Measurements from ENCODE around the gene SLC1A2. TPM values are rescaled to one million over a fixed set of nuclear protein-coding genes. Genes with fewer than 3 reads are reported as not detected.

SLC1A2 gene
- total RNA-seq, 4 donors from 2014 or later, result 0.65 to 1.3 (median 0.68) TPM; not detected in 1

DNA sequence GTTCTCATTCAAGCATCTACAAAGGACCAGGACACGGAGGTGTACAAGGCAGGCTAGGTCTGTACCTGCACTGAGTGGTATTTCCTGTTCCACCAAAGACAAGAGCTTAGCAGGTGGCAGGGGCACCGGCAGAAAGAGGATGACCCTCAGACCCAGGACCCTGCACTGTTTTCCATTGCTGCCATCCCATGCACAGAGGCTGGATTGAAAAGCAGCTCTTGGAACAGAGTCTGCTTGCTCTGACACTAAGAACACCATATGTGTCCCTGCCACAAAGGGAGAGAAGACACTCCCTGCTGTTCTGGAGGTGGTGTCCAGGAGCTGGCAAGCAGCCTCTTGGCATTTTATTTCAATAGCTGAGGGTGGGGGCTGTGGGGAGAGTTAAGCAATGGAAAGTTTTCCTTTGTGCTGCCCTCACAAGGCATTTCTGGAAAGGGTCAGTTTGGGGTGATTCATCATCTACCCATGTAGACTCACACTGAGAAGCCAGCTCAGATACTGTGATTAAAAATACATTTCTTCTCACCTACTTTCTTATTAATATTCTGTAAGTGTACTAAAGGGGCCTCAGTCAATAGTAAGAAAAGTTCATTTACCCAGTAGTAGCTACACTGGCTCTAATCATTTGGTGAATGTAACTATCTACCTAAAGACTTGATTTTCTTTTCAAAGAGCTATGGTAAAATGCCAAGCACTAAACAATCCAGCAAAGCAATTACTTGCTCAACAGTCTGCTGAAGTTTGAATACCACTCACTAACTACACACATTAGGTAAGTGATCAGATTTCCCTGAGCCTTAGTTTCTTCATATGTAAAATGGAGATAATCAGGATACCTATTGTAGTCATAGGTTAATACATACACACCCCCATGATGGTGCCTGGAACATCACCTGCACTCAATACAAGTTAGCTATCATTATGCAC, 55.2 kb downstream of the SLC1A2 start:
- TF ChIP-seq, protein P1, sequence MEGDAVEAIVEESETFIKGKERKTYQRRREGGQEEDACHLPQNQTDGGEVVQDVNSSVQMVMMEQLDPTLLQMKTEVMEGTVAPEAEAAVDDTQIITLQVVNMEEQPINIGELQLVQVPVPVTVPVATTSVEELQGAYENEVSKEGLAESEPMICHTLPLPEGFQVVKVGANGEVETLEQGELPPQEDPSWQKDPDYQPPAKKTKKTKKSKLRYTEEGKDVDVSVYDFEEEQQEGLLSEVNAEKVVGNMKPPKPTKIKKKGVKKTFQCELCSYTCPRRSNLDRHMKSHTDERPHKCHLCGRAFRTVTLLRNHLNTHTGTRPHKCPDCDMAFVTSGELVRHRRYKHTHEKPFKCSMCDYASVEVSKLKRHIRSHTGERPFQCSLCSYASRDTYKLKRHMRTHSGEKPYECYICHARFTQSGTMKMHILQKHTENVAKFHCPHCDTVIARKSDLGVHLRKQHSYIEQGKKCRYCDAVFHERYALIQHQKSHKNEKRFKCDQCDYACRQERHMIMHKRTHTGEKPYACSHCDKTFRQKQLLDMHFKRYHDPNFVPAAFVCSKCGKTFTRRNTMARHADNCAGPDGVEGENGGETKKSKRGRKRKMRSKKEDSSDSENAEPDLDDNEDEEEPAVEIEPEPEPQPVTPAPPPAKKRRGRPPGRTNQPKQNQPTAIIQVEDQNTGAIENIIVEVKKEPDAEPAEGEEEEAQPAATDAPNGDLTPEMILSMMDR (IDR thresholded peaks at IDR 0.05; ENCODE audit: low read depth), result no peak

DNA sequence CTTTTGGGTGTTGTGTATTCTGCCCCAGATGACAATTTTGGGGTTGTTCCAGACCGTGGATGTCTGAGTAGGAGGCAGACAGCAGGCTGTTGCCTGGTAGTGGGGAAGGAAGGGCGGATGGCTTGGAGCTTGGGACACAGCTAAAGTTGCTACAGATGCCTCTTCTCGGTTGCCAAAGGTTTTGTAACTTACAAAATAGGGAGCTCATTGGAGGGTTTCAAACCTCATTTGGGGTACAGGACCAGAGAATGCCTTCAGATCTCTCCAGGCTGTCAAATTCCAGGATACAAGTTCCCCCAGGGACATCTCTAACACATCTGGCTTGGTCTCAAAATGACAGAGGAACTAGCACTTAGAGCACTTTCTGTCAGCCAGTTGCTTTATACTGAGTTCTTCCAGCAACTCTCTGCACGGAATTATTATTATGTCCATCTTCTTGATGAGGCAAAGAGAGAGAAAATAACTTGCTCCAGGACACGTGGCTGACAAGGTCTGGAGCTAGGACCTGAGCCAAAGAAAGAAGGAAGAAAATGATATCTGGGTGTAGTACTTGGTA, 56.0 kb downstream of the SLC1A2 start:
- TF ChIP-seq, protein P1 (IDR thresholded peaks at IDR 0.05; ENCODE audit: low read depth), result no peak

DNA sequence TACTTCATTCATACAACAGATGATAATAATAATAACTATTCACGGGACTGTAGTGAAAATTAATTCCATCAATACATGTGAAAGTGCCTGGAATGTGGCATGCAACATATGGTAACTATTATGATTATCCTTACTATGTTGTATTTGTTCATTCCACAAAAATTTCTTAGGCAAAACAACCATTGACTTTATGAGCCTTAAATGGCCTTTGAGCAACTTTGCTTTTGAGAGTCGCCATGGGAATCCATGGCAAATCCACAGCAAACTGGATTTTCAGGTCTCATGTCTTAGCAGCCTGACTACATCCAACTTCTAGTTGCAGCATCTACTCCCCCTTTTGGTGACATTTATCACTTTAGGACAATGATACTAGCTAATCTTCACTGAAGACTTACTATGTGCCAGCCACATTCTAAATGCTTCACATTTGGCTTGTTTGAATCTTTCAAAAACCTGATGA, 56.8 kb downstream of the SLC1A2 start:
- TF ChIP-seq, protein P1 (IDR thresholded peaks at IDR 0.05; ENCODE audit: low read depth), result no peak

DNA sequence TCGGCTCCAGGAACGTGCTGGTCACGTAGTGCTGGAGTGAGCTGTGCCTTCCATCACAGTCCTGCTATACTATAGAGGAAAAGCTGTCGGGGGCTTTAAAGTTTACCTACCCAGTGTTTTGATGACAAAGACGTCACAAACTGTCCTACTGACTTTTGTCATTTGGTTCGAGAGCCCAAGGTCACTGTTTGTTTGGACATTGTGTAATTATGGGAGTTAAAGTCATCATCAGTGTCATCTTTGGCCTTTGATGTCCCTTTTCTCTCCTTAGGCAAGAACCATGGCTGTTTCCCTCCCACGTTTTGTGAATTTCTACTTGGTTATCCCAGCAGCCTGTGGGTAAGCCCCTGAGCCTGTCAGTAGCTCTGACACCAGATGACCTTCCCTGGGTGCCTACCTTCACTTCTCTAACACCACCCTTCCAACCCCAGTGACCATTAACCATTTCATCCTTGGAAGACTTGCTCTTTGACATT, 59.3 kb downstream of the SLC1A2 start:
- TF ChIP-seq, protein P1 (IDR thresholded peaks at IDR 0.05; ENCODE audit: low read depth), result no peak

DNA sequence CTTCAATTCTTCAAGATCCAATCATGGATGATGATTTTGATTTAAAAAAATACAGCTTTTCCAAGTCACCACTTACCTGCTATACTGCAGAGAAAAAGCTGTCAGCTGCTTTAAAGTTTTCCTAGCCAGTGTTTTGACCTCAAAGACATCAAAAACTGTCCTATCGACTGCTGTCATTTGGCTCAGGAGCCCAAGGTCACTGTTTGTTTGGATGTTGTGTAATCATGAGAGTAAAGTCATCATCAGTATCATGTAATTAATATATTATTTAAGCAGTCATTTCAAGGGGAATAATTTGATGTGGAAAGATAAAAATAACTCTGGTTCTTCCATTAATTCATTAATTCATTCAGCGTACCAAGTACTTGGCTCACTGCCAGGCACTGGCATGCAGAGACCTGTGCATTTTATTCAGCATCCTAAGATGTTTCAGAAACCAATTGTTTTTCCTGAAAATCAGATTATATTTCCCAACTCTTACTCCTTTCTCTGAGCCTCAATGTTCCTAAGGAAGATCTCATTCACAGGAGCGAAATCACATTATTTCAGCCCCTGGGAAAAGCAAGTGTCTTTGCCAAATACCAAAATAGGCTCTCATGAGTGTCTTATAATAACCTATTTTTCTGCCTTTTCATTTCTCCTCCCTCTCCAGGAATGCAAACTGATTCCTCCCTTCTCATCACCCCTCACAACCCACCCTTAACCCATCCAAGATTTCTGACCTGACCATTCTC, 59.9 kb downstream of the SLC1A2 start:
- TF ChIP-seq, protein P1 (IDR thresholded peaks at IDR 0.05; ENCODE audit: low read depth), result no peak

DNA sequence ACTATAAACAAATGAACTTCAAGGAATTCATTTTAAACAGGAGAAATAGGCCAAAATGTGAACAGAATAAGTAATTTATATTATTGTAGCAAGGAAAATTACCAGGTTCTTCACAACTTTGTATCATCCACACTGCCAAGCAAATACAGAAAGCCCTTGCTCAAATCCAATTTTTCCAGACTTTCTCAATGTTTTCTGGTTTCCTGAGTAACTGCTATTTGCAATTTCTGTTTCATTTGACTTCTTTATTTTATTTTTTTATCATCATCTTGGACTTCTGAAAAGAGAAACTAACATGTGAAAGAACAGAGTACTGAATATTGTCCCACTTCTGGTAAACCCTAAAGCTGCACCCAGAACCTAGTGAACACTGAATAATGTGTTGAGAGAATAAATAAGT, 61.0 kb downstream of the SLC1A2 start:
- TF ChIP-seq, protein P1 (IDR thresholded peaks at IDR 0.05; ENCODE audit: low read depth), result no peak
